ENCODE results near the gene CD36.

Gene CD36

GRCh38 chr7:80629023-80629422 is 9.4 kb upstream of the CD36 start:
- Histone ChIP-seq H3K27ac (ENCODE audit: low read depth, low read length) (no peak overlapping the region), H3K4me3 (ENCODE audit: low read depth in 1 of 2, low read length in 2 of 2) (no peak overlapping the region), H3K4me1 (ENCODE audit: insufficient read depth, low read length) (peaks cover 7% of the 10 kb centered on the region), H3K9ac (ENCODE audit: low read length) (no peak overlapping the region), H3K27me3 (ENCODE audit: control insufficient read depth in 1 of 2, insufficient read depth in 2 of 2, low read length in 2 of 2) (no peaks in the 10 kb centered on the region), H3K9me3 (ENCODE audit: low read length) (no peaks in the 10 kb centered on the region), H3K36me3 (ENCODE audit: insufficient read depth, low read length) (no peaks in the 10 kb centered on the region)

GRCh38 chr7:80630608-80631405 is 7.6 kb upstream of the CD36 start:
- Histone ChIP-seq H3K4me1 (ENCODE audit: insufficient read depth, low read length) (peaks cover 7% of the 10 kb centered on the region), H3K27me3 (ENCODE audit: control insufficient read depth in 1 of 2, insufficient read depth in 2 of 2, low read length in 2 of 2) (no peaks in the 10 kb centered on the region), H3K9me3 (ENCODE audit: low read length) (no peaks in the 10 kb centered on the region), H3K36me3 (ENCODE audit: insufficient read depth, low read length) (no peaks in the 10 kb centered on the region), H3K9ac (ENCODE audit: low read length) (no peak overlapping the region), H3K4me3 (ENCODE audit: low read depth in 1 of 2, low read length in 2 of 2) (peak overlapping the region in 1 of 2 donors; percentile 3), H3K27ac (ENCODE audit: low read depth, low read length) (no peak overlapping the region)

GRCh38 chr7:80631421-80631820 is 7.0 kb upstream of the CD36 start:
- H3K9ac ChIP-seq (ENCODE audit: low read length), result no peak overlapping the region
- peaks cover 7% of the 10 kb centered on the region for H3K4me1 ChIP-seq (ENCODE audit: insufficient read depth, low read length)
- H3K36me3 ChIP-seq (ENCODE audit: insufficient read depth, low read length), result no peaks in the 10 kb centered on the region
- no peak overlapping the region for H3K4me3 ChIP-seq (ENCODE audit: low read depth in 1 of 2, low read length in 2 of 2)
- no peak overlapping the region for H3K27ac ChIP-seq (ENCODE audit: low read depth, low read length)
- no peaks in the 10 kb centered on the region for H3K27me3 ChIP-seq (ENCODE audit: control insufficient read depth in 1 of 2, insufficient read depth in 2 of 2, low read length in 2 of 2)
- H3K9me3 ChIP-seq (ENCODE audit: low read length), result no peaks in the 10 kb centered on the region

GRCh38 chr7:80632139-80632538 is 6.3 kb upstream of the CD36 start:
- H3K36me3 ChIP-seq (ENCODE audit: insufficient read depth, low read length), result no peaks in the 10 kb centered on the region
- H3K4me3 ChIP-seq (ENCODE audit: low read depth in 1 of 2, low read length in 2 of 2), result no peak overlapping the region
- H3K27me3 ChIP-seq (ENCODE audit: control insufficient read depth in 1 of 2, insufficient read depth in 2 of 2, low read length in 2 of 2), result no peaks in the 10 kb centered on the region
- peaks cover 7% of the 10 kb centered on the region for H3K4me1 ChIP-seq (ENCODE audit: insufficient read depth, low read length)
- H3K9me3 ChIP-seq (ENCODE audit: low read length), result no peaks in the 10 kb centered on the region
- H3K9ac ChIP-seq (ENCODE audit: low read length), result no peak overlapping the region
- no peak overlapping the region for H3K27ac ChIP-seq (ENCODE audit: low read depth, low read length)

GRCh38 chr7:80632819-80633218 is 5.6 kb upstream of the CD36 start:
- no peaks in the 10 kb centered on the region for H3K9me3 ChIP-seq (ENCODE audit: low read length)
- H3K9ac ChIP-seq (ENCODE audit: low read length), result no peak overlapping the region
- no peaks in the 10 kb centered on the region for H3K27me3 ChIP-seq (ENCODE audit: control insufficient read depth in 1 of 2, insufficient read depth in 2 of 2, low read length in 2 of 2)
- H3K36me3 ChIP-seq (ENCODE audit: insufficient read depth, low read length), result no peaks in the 10 kb centered on the region
- no peak overlapping the region for H3K27ac ChIP-seq (ENCODE audit: low read depth, low read length)
- no peak overlapping the region for H3K4me3 ChIP-seq (ENCODE audit: low read depth in 1 of 2, low read length in 2 of 2)
- H3K4me1 ChIP-seq (ENCODE audit: insufficient read depth, low read length), result peaks cover 11% of the 10 kb centered on the region

GRCh38 chr7:80634505-80634904 is 3.9 kb upstream of the CD36 start:
- Histone ChIP-seq H3K4me3 (ENCODE audit: low read depth in 1 of 2, low read length in 2 of 2) (no peak overlapping the region), H3K27ac (ENCODE audit: low read depth, low read length) (no peak overlapping the region), H3K9ac (ENCODE audit: low read length) (no peak overlapping the region), H3K27me3 (ENCODE audit: control insufficient read depth in 1 of 2, insufficient read depth in 2 of 2, low read length in 2 of 2) (no peaks in the 10 kb centered on the region), H3K9me3 (ENCODE audit: low read length) (no peaks in the 10 kb centered on the region), H3K36me3 (ENCODE audit: insufficient read depth, low read length) (no peaks in the 10 kb centered on the region), H3K4me1 (ENCODE audit: insufficient read depth, low read length) (peaks cover 12% of the 10 kb centered on the region)

GRCh38 chr7:80635533-80635932 is 2.9 kb upstream of the CD36 start:
- Histone ChIP-seq H3K36me3 (ENCODE audit: insufficient read depth, low read length) (no peaks in the 10 kb centered on the region), H3K27me3 (ENCODE audit: control insufficient read depth in 1 of 2, insufficient read depth in 2 of 2, low read length in 2 of 2) (no peaks in the 10 kb centered on the region), H3K4me1 (ENCODE audit: insufficient read depth, low read length) (peaks cover 9% of the 10 kb centered on the region), H3K27ac (ENCODE audit: low read depth, low read length) (no peak overlapping the region), H3K4me3 (ENCODE audit: low read depth in 1 of 2, low read length in 2 of 2) (no peak overlapping the region), H3K9me3 (ENCODE audit: low read length) (no peaks in the 10 kb centered on the region), H3K9ac (ENCODE audit: low read length) (no peak overlapping the region)

GRCh38 chr7:80635998-80636397 is 2.4 kb upstream of the CD36 start:
- H3K4me1 ChIP-seq (ENCODE audit: insufficient read depth, low read length), result peaks cover 5% of the 10 kb centered on the region
- H3K27ac ChIP-seq (ENCODE audit: low read depth, low read length), result no peak overlapping the region
- no peak overlapping the region for H3K4me3 ChIP-seq (ENCODE audit: low read depth in 1 of 2, low read length in 2 of 2)
- no peaks in the 10 kb centered on the region for H3K27me3 ChIP-seq (ENCODE audit: control insufficient read depth in 1 of 2, insufficient read depth in 2 of 2, low read length in 2 of 2)
- no peaks in the 10 kb centered on the region for H3K9me3 ChIP-seq (ENCODE audit: low read length)
- H3K36me3 ChIP-seq (ENCODE audit: insufficient read depth, low read length), result no peaks in the 10 kb centered on the region
- H3K9ac ChIP-seq (ENCODE audit: low read length), result no peak overlapping the region

- no peak overlapping the region for H3K9ac ChIP-seq (ENCODE audit: low read length)
- H3K27me3 ChIP-seq (ENCODE audit: control insufficient read depth in 1 of 2, insufficient read depth in 2 of 2, low read length in 2 of 2), result no peaks in the 10 kb centered on the region
- H3K27ac ChIP-seq (ENCODE audit: low read depth, low read length), result no peak overlapping the region
- no peak overlapping the region for H3K4me3 ChIP-seq (ENCODE audit: low read depth in 1 of 2, low read length in 2 of 2)
- no peaks in the 10 kb centered on the region for H3K9me3 ChIP-seq (ENCODE audit: low read length)
- H3K36me3 ChIP-seq (ENCODE audit: insufficient read depth, low read length), result no peaks in the 10 kb centered on the region
- peaks cover 5% of the 10 kb centered on the region for H3K4me1 ChIP-seq (ENCODE audit: insufficient read depth, low read length)
Measured at GRCh38 chr7:80636709-80637108, 1.7 kb upstream of the CD36 start.

- Histone ChIP-seq H3K4me3 (ENCODE audit: low read depth in 1 of 2, low read length in 2 of 2) (no peak overlapping the region), H3K27me3 (ENCODE audit: control insufficient read depth in 1 of 2, insufficient read depth in 2 of 2, low read length in 2 of 2) (no peaks in the 10 kb centered on the region), H3K9me3 (ENCODE audit: low read length) (no peaks in the 10 kb centered on the region), H3K9ac (ENCODE audit: low read length) (no peak overlapping the region), H3K27ac (ENCODE audit: low read depth, low read length) (no peak overlapping the region), H3K4me1 (ENCODE audit: insufficient read depth, low read length) (peaks cover 5% of the 10 kb centered on the region), H3K36me3 (ENCODE audit: insufficient read depth, low read length) (no peaks in the 10 kb centered on the region)
Measured at GRCh38 chr7:80637454-80637853, 988 bp upstream of the CD36 start.

- H3K9me3 ChIP-seq (ENCODE audit: low read length), result no peaks in the 10 kb centered on the region
- no peaks in the 10 kb centered on the region for H3K27me3 ChIP-seq (ENCODE audit: control insufficient read depth in 1 of 2, insufficient read depth in 2 of 2, low read length in 2 of 2)
- H3K27ac ChIP-seq (ENCODE audit: low read depth, low read length), result no peak overlapping the region
- H3K4me1 ChIP-seq (ENCODE audit: insufficient read depth, low read length), result peaks cover 5% of the 10 kb centered on the region
- no peaks in the 10 kb centered on the region for H3K36me3 ChIP-seq (ENCODE audit: insufficient read depth, low read length)
- no peak overlapping the region for H3K4me3 ChIP-seq (ENCODE audit: low read depth in 1 of 2, low read length in 2 of 2)
- H3K9ac ChIP-seq (ENCODE audit: low read length), result no peak overlapping the region
Measured at GRCh38 chr7:80639011-80639410, 569 bp downstream of the CD36 start.

- Histone ChIP-seq H3K4me3 (ENCODE audit: low read depth in 1 of 2, low read length in 2 of 2) (no peak overlapping the region), H3K27ac (ENCODE audit: low read depth, low read length) (no peak overlapping the region), H3K4me1 (ENCODE audit: insufficient read depth, low read length) (peaks cover 5% of the 10 kb centered on the region), H3K9ac (ENCODE audit: low read length) (no peak overlapping the region), H3K27me3 (ENCODE audit: control insufficient read depth in 1 of 2, insufficient read depth in 2 of 2, low read length in 2 of 2) (no peaks in the 10 kb centered on the region), H3K36me3 (ENCODE audit: insufficient read depth, low read length) (no peaks in the 10 kb centered on the region), H3K9me3 (ENCODE audit: low read length) (no peaks in the 10 kb centered on the region)
Measured at GRCh38 chr7:80640846-80641245, 2.4 kb downstream of the CD36 start.

All from muscle layer of colon (tissue), 2 donors.